Rectal smooth muscle tissue (tissue), 1 donor: ENCODE results near the gene IFI16.

Experiments used
- H3K27ac ChIP-seq: one replicate; pipeline ENCODE4 v1.7.0; 2013; ENCODE audit warnings: low read depth, low read length, inconsistent platforms
- H3K27me3 ChIP-seq: one replicate; pipeline ENCODE4 v1.7.0; 2013; ENCODE audit warnings: low read length; ENCODE audit not compliant: control insufficient read depth, insufficient read depth
- H3K36me3 ChIP-seq: one replicate; pipeline ENCODE4 v1.7.0; 2013; ENCODE audit warnings: low read length; ENCODE audit not compliant: control insufficient read depth, insufficient read depth
- H3K4me1 ChIP-seq: one replicate; pipeline ENCODE4 v1.7.0; 2013; ENCODE audit warnings: low read length; ENCODE audit not compliant: control insufficient read depth, insufficient read depth
- H3K4me3 ChIP-seq: one replicate; pipeline ENCODE4 v1.7.0; 2013; ENCODE audit warnings: low read length
- H3K9ac ChIP-seq: one replicate; pipeline ENCODE4 v1.7.0; 2013; ENCODE audit warnings: low read length

Gene IFI16

DNA sequence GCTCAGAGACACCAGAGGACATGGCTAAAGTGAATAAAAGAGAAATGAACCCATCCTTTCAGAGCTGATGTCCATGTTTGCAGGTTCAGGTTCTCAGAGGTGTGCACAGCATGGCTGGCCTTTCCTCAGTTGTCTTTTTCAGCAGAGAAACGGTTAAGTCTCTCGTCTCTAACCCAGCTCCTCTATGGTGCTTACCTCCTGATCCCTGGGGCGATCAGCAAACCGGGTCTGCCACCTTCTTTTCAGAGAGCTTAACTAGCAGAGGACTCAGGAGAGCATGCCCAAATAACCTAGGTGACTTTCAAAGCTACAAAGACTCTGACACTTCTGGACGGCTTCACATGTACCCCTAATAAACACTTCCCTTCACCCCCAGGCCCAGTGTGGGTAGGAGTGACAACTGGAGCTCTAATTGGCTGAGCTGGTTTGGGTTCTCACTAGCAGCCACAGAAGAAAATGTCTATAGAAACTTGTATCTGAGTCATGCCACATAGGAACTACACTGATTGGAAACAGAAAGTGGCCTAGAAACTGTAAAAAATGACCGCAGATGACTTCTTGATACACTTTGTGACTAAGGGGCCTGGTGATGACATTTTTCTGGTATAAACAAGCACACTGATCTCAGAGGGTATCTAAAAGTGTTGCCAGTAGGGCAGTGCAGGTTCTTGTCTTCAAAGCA, 66.9 kb downstream of the IFI16 start, which contains the start of gene AIM2:
AIM2 (minus strand) TSS at position 329 of the 682 bp plus-strand sequence. CDS start 3,267 bp downstream, outside the sequence.
- no peaks in the 10 kb centered on the region for H3K27me3 ChIP-seq
- no peaks in the 10 kb centered on the region for H3K36me3 ChIP-seq
- H3K9ac ChIP-seq, result no peak within 1 kb of the TSS
- H3K4me1 ChIP-seq, result no peaks in the 10 kb centered on the region
- H3K27ac ChIP-seq, result no peak within 1 kb of the TSS
- no peak within 1 kb of the TSS for H3K4me3 ChIP-seq

DNA sequence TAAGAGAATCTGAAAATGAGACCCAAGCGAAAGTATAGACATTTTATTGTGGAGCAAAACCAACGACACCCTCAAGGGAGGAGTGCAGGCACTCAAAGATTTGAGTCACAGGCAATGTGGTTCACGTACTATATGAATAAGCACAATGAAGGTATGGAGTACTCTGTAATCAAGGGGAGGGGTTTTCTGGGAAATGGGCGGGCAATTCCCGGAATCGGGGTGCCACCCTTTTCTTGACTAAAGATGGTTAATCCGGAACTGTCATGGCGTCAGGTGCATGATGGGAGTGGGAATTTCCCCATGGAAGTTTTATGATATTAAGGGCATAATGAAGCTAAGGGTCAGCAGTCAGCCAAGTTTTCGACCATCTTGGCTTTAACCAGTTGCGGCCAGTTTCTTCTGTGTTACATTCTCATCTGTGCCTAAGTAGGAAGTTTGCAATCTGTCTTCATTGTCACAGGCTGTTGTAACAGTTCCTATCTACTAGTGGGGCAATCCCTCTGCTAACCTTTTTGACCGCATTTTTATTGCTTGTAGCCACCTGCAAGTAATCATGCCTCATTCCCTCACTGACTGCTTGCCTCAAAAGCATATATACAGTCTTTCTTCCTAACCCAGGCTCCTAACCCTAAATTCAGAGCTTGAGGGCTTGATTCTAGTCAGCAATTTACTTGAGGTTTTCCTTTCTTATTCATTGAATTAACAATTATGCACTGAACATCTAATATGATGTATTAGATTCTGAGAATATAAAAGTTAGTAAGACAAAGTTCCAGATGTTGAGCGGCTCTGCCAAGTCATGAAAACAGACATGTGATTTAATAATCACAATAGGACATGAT, 67.6 kb downstream of the IFI16 start:
- Histone ChIP-seq H3K4me3 (no peak overlapping the region), H3K4me1 (no peaks in the 10 kb centered on the region), H3K36me3 (no peaks in the 10 kb centered on the region), H3K9ac (no peak overlapping the region), H3K27ac (no peak overlapping the region), H3K27me3 (no peaks in the 10 kb centered on the region)

DNA sequence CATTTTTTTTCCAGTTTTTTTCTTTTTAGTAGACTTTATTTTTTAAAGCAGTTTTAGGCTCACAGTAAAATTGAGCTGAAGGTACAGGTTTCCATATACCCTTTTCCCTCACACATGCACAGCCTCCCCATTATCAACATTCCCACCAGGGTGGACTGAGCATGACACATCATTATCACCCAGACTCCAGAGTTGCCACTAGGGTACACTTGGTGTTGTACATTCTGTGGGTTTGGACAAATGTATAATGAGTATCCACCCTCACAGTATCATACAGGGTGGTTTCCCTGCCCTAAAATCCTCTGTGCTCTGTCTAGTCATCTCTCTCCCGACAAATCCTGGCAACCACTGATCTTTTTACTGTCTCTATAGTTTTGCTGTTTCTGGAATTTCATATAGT, 69.8 kb downstream of the IFI16 start:
- Histone ChIP-seq H3K4me1 (no peaks in the 10 kb centered on the region), H3K27ac (no peak overlapping the region), H3K4me3 (no peak overlapping the region), H3K9ac (no peak overlapping the region), H3K36me3 (no peaks in the 10 kb centered on the region), H3K27me3 (no peaks in the 10 kb centered on the region)

DNA sequence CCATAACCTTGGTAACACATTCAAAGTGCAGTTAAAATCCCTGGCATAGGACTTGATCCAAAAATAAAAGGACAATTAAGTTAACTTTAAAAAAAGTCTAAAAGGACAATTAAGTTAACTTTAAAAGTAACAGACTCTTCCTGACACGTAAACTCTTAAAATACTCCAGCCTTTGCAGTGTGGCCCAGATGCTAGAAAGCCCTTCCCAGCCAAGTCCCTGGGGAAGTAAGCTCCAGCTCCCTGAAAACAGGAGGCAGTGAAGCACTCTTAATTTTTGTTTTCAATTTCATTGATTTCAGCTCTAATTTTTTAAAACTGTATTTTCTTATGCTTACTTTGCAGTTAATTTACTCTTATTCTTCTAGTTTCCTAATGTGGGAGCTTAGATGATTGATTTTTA, 71.9 kb downstream of the IFI16 start:
- Histone ChIP-seq H3K36me3 (no peaks in the 10 kb centered on the region), H3K27me3 (no peaks in the 10 kb centered on the region), H3K4me3 (no peak overlapping the region), H3K4me1 (no peaks in the 10 kb centered on the region), H3K9ac (no peak overlapping the region), H3K27ac (no peak overlapping the region)

DNA sequence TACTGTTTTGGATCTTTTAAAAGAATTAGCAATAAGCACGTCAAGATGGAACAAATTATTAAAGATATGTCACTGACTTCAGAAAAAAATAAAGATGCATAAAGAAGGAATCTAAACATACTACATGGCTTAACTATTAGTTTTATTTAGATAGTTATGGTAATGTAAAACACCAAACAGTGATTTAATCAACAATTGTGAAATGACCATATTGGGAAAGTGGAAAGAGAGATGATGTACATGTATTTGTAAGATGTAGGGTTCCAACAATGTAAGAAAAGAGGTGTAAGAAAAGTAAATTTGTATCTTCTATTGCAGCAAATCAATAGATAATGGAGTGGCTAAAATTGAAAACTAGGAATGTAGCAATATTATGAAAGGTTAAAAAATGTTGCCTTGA, 73.3 kb downstream of the IFI16 start:
- Histone ChIP-seq H3K27me3 (no peaks in the 10 kb centered on the region), H3K4me1 (no peaks in the 10 kb centered on the region), H3K27ac (no peak overlapping the region), H3K9ac (no peak overlapping the region), H3K4me3 (no peak overlapping the region), H3K36me3 (no peaks in the 10 kb centered on the region)

DNA sequence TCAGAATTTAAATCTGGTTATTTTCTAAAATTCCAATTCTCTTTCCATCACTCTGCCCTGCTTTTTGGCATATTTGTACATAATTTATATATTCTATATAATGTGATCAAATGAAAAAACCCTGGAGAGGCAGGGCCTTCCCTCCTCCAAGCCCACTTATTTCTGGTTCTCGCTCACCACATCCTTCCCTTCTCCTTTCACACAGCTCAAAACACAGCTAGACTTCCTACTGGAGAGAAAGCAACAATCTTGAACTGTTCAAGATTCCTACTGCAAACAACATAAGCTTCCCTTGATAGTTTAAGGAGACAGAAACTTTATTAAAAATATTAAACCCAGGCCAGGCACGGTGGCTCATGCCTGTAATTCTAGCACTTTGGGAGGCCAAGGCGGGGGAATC, 74.4 kb downstream of the IFI16 start:
- H3K27me3 ChIP-seq, result no peaks in the 10 kb centered on the region
- no peak overlapping the region for H3K27ac ChIP-seq
- H3K4me1 ChIP-seq, result no peaks in the 10 kb centered on the region
- no peaks in the 10 kb centered on the region for H3K36me3 ChIP-seq
- no peak overlapping the region for H3K4me3 ChIP-seq
- no peak overlapping the region for H3K9ac ChIP-seq

DNA sequence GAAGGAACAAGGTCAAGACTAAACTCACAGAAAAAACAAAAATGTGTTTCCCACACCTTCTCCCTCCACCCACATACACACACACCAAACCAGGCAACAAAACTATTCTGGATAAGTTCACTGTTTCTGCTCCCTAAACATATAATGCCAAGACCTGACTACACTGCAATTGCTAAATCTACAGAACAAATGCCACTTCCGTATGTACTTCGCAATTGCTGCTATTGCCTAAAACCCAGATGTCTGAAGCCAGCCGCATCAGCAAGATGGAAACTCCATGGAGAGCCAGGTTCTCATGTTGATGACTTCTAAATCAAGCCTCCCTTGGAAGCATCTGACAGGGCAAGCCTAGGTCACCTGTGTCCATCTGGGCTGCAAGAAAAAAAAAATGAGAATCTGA, 75.2 kb downstream of the IFI16 start:
- Histone ChIP-seq H3K4me1 (no peaks in the 10 kb centered on the region), H3K36me3 (no peaks in the 10 kb centered on the region), H3K9ac (no peak overlapping the region), H3K27ac (no peak overlapping the region), H3K4me3 (no peak overlapping the region), H3K27me3 (no peaks in the 10 kb centered on the region)

DNA sequence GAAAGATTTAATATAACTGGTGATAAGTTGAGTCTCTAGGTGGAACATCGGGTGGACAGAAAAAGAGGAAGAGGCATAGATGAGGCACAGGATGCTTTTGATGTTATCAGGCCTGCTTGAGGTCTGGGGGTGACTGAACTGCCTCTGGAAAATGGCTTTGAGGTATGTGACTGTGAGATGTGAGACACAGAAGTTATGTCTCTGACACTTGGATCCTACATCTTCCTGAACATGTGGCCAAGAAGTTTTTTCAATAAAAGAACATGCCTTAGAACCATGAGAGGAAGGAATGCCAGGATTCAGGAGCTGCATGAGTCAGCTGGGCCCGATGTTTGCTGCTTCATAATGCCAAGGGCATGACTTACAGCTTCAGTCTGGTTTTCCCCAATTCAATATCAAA, 78.3 kb downstream of the IFI16 start:
- Histone ChIP-seq H3K4me3 (no peak overlapping the region), H3K27ac (no peak overlapping the region), H3K4me1 (no peaks in the 10 kb centered on the region), H3K9ac (no peak overlapping the region), H3K36me3 (no peaks in the 10 kb centered on the region), H3K27me3 (no peaks in the 10 kb centered on the region)

DNA sequence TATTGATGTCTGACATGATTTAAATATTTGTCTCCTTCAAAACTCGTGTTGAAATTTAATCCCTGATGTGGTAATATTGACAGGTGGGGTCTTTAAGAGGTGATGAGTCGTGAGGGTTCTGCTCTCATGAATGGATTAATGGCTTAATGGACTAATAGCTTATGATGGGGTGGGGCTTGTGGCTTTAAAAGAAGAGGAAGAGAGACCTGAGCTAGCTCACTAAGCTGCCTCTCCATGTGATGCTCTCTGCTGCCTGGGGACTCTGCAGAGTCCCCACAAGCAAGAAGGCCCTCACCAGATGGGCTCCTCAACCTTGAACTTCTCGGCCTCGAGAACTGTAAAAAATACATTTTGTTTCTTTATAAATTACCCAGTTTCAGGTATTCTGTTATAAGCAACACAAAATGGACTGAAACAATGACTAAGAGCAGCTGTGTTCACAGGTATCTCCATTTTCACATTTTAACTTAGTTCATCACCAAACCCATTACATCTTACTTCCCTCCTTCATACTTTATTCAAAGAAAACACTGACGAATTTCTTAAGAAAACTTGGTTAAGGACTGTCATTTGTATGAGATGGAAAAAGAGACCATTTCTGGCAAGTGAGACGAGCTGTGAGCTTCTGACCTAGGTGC, 79.0 kb downstream of the IFI16 start:
- no peak overlapping the region for H3K4me3 ChIP-seq
- H3K4me1 ChIP-seq, result no peaks in the 10 kb centered on the region
- no peak overlapping the region for H3K9ac ChIP-seq
- H3K27ac ChIP-seq, result no peak overlapping the region
- no peaks in the 10 kb centered on the region for H3K27me3 ChIP-seq
- no peaks in the 10 kb centered on the region for H3K36me3 ChIP-seq

DNA sequence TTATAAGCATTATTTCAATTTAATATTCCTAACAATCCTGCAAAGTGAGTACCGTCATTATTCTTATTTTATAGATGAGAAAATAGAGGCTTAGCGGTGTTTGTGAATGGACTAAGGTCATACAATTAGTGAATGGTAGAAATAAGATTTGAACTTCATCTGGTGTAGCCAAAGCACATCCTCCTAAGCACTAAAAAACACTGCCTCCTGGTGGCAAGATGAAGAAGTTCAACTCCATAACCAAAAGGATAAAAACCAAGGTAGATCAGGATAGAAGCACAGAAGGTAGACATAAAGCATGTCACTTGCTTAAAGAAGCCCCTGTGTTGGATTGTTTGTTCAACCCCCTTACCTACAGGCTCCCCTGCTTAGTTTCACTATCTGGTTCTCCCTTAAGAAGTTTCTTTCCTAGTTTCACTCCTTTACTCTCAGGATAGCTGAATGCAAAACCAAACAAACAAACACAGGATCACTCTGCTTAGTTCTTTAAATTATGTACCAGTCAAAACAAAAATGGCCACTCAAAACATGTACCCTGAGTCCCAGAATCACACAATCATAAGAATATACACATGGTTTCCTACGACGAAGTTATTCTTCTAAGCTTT, 79.6 kb downstream of the IFI16 start:
- H3K9ac ChIP-seq, result no peak overlapping the region
- H3K27ac ChIP-seq, result no peak overlapping the region
- no peaks in the 10 kb centered on the region for H3K4me1 ChIP-seq
- no peak overlapping the region for H3K4me3 ChIP-seq
- no peaks in the 10 kb centered on the region for H3K36me3 ChIP-seq
- H3K27me3 ChIP-seq, result no peaks in the 10 kb centered on the region

DNA sequence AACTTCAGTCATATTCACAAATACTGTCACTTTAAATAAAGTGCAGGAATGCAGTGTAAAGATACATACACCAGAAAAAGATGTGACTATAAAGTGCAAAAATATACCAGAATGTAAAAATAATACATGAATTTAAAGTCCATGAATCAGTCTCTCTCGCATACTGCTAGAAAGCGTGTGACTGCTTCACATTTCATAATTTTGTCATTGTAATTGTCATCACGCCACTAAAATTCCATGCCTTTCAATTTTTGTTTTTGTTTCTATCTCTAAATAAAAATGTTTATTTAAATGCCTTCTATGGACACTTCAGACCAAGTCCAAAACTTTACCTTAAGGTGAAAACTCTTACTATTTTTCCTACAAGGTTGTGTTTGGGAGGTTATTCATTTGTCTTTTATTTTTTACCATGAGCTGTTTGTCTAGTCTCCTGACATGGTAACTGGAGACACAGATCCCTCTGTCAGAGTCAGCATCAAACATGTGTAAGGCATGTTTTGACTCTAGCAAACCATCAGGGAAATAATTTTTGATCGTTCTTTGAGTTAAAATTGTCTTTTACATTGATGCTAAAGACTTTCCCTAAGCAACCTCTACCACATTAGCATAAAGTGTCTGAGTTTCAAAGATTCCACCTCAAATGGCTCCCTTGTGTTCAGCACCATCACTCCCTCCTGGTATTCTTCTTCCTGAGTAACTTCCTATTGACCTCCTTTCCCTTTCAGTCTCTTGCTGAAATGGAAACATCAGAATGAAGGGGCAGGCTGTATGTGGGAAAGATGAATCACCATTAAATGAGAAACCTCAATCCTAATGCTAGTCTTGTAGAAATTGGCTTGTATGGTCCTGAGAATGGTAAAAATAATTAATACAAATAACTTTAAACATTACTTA, 80.8 kb downstream of the IFI16 start:
- H3K4me1 ChIP-seq, result no peaks in the 10 kb centered on the region
- H3K9ac ChIP-seq, result no peak overlapping the region
- no peaks in the 10 kb centered on the region for H3K27me3 ChIP-seq
- H3K27ac ChIP-seq, result no peak overlapping the region
- H3K4me3 ChIP-seq, result no peak overlapping the region
- no peaks in the 10 kb centered on the region for H3K36me3 ChIP-seq
